HG03460 (cell line): ENCODE data around the gene PAGE2B.
"Not testable (repeated sequence)": the region's sequence is repeated elsewhere in the genome, so short reads cannot be mapped to it uniquely, and the experiment has no call there.

Experiments used
- ATAC-seq: cut with Tn5 transposase; IDR thresholded peaks from one replicate; pipeline ENCODE4 v1.9.1; 2021; ENCODE audit not compliant: unreplicated experiment

The PAGE2B gene

GRCh38 chrX:55074851-55075467 is at the start of gene PAGE2B:
PAGE2B (plus strand) TSS chrX:55075030; CDS start chrX:55076042, 1,012 bp downstream.
- ATAC-seq = no peak

GRCh38 chrX:55026143-55026542 is 48.7 kb upstream of the PAGE2B start:
- no peak for ATAC-seq

- no peak for ATAC-seq
Observed at GRCh38 chrX:55026840-55027239, 48.0 kb upstream of the PAGE2B start.

GRCh38 chrX:55028040-55028439 is 46.8 kb upstream of the PAGE2B start:
- ATAC-seq = no peak

- no peak for ATAC-seq
Observed at GRCh38 chrX:55028611-55029010, 46.2 kb upstream of the PAGE2B start.

GRCh38 chrX:55029291-55029690 is 45.5 kb upstream of the PAGE2B start:
- no peak for ATAC-seq

GRCh38 chrX:55030271-55031205 is 44.3 kb upstream of the PAGE2B start, which contains the start of gene ALAS2:
ALAS2 (minus strand) TSS chrX:55030977; CDS start chrX:55026000, 4,977 bp downstream.
- ATAC-seq = no peak

GRCh38 chrX:55033429-55033828 is 41.4 kb upstream of the PAGE2B start:
- no peak for ATAC-seq

GRCh38 chrX:55039471-55039870 is 35.4 kb upstream of the PAGE2B start:
- no peak for ATAC-seq

- ATAC-seq = no peak
Observed at GRCh38 chrX:55041514-55041913, 33.3 kb upstream of the PAGE2B start.

GRCh38 chrX:55050599-55050998 is 24.2 kb upstream of the PAGE2B start:
- not testable (repeated sequence) for ATAC-seq

- no peak for ATAC-seq
Observed at GRCh38 chrX:55056820-55057674, 17.8 kb upstream of the PAGE2B start.

GRCh38 chrX:55057675-55058249 is 17.1 kb upstream of the PAGE2B start:
- ATAC-seq = no peak

GRCh38 chrX:55067180-55067579 is 7.7 kb upstream of the PAGE2B start:
- ATAC-seq = not testable (repeated sequence)

- no peak for ATAC-seq
Observed at GRCh38 chrX:55072286-55072685, 2.5 kb upstream of the PAGE2B start.

- ATAC-seq = no peak
Observed at GRCh38 chrX:55088795-55089489, 14.1 kb downstream of the PAGE2B start, which contains the start of gene PAGE2. PAGE2 (plus strand) TSS chrX:55089018; CDS start chrX:55090021, 1,003 bp downstream.

- no peak for ATAC-seq
Observed at GRCh38 chrX:55098691-55099090, 23.9 kb downstream of the PAGE2B start.

- no peak for ATAC-seq
Observed at GRCh38 chrX:55099162-55099561, 24.3 kb downstream of the PAGE2B start.

- ATAC-seq = no peak
Observed at GRCh38 chrX:55102754-55103153, 27.9 kb downstream of the PAGE2B start.

GRCh38 chrX:55107262-55107661 is 32.4 kb downstream of the PAGE2B start:
- ATAC-seq = no peak
